Thyroid gland (tissue), 4 donors: Measurements from ENCODE around the gene SPDEF.

ENCODE experiments used
- POLR2A ChIP-seq, 2 donors: fragments of 450-650 bp; IDR thresholded peaks; one replicate each; pipeline ENCODE4 v1.6.1; 2017; ENCODE audit warnings: antibody characterized with exemption in 2 of 2, mild to moderate bottlenecking in 2 of 2, moderate library complexity in 1 of 2
- TF ChIP-seq, protein P1 (sequence below), 6 experiments: fragments of 200-600 bp in 3 of 6; fragments of 450-650 bp in 3 of 6; sonication (generic) in 3 of 6; IDR thresholded peaks; one replicate each; pipeline ENCODE4 v1.5.1; 2016 to 2019; ENCODE audit warnings: antibody characterized with exemption in 6 of 6, mild to moderate bottlenecking in 2 of 6, inconsistent platforms in 1 of 6, moderate library complexity in 1 of 6

DNA sequence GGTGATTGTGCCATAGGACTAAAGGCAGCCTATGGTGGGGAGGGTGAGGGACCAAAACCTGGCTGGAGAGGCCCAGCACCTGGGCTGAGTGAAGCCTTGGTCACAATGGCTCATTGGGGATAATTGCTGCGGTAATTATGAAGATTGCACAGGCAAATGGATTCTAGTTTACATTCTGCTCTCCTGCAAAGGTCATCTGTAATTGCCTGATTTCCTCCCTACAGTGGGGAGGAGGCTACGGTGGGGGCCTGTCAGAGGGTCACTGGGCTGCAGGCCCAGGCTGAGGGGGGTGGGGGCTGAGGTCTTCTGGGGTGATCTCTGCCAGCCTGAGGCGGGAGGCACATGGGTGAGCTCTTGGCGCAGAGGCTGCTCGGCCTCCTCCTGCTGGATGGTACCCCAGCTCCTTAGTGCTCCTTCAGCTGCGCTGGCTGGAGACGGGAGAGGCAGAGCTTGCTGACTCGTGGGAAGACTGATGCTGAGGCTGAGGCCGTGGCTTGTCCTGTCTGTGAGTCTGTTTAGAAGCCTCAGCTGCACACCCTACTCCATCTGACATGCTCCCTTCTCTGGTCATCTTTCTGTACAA, 59.9 kb downstream of the SPDEF start:
- TF ChIP-seq, protein P1, sequence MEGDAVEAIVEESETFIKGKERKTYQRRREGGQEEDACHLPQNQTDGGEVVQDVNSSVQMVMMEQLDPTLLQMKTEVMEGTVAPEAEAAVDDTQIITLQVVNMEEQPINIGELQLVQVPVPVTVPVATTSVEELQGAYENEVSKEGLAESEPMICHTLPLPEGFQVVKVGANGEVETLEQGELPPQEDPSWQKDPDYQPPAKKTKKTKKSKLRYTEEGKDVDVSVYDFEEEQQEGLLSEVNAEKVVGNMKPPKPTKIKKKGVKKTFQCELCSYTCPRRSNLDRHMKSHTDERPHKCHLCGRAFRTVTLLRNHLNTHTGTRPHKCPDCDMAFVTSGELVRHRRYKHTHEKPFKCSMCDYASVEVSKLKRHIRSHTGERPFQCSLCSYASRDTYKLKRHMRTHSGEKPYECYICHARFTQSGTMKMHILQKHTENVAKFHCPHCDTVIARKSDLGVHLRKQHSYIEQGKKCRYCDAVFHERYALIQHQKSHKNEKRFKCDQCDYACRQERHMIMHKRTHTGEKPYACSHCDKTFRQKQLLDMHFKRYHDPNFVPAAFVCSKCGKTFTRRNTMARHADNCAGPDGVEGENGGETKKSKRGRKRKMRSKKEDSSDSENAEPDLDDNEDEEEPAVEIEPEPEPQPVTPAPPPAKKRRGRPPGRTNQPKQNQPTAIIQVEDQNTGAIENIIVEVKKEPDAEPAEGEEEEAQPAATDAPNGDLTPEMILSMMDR (IDR thresholded peaks at IDR 0.05) = no peak
- TF ChIP-seq POLR2A (IDR thresholded peaks at IDR 0.05) = no peak
